ENCODE measurements around the gene GRK1.

GRCh38 chr13:113618455-113618854, 48.6 kb upstream of the GRK1 start:
- TF ChIP-seq CTCF (IDR thresholded peaks at IDR 0.05; ENCODE audit: insufficient read depth, low read depth, low read length) (no peak), EZH2 (IDR thresholded peaks at IDR 0.05; ENCODE audit: insufficient read depth, low read length) (no peak)
